Fibroblast of lung (primary cell): ENCODE results near the gene GPAT3. TPM values are rescaled to one million over a fixed set of nuclear protein-coding genes. Genes with fewer than 3 reads are reported as not detected.

ENCODE experiments used
- DNase-seq, 2 donors: peaks; one replicate each; pipeline versions ENCODE4 v3.0.0 to v3.0.0-alpha.2; 2010; ENCODE audit warnings: low read depth in 2 of 2
- H2AFZ ChIP-seq: 2 replicates; pipeline ENCODE4 v1.5.1; 2012; ENCODE audit warnings: low read length, control low read depth, inconsistent platforms
- H3K27ac ChIP-seq: 2 replicates; pipeline ENCODE4 v1.5.1; 2011; ENCODE audit warnings: low read length, control low read depth; ENCODE audit not compliant: insufficient read depth
- H3K27me3 ChIP-seq: 2 replicates; pipeline ENCODE4 v1.5.1; 2011; ENCODE audit warnings: mild to moderate bottlenecking, low read length; ENCODE audit not compliant: control insufficient read depth, insufficient read depth
- H3K36me3 ChIP-seq: 2 replicates; pipeline ENCODE4 v1.5.1; 2011; ENCODE audit warnings: low read length; ENCODE audit not compliant: control insufficient read depth, insufficient read depth
- H3K4me1 ChIP-seq: 2 replicates; pipeline ENCODE4 v1.5.1; 2011; ENCODE audit warnings: low read length; ENCODE audit not compliant: control insufficient read depth, insufficient read depth; ENCODE audit errors: extremely low read depth
- H3K4me2 ChIP-seq: 2 replicates; pipeline ENCODE4 v1.5.1; 2011; ENCODE audit warnings: low read length, control low read depth; ENCODE audit not compliant: insufficient read depth; ENCODE audit errors: extremely low read depth
- H3K4me3 ChIP-seq, 4 experiments: fragments of 200-600 bp in 1 of 4; sonication (generic) in 1 of 4; replicated peaks in 1 of 4; 2 replicates each; pipeline ENCODE4 v1.5.1; 2011 to 2016; ENCODE audit warnings: low read length in 4 of 4, low read depth in 3 of 4, mild to moderate bottlenecking in 3 of 4, control low read depth in 2 of 4, inconsistent platforms in 1 of 4, mixed read lengths in 1 of 4; ENCODE audit not compliant: insufficient read depth in 1 of 4; ENCODE audit errors: control extremely low read depth in 1 of 4
- H3K79me2 ChIP-seq: 2 replicates; pipeline ENCODE4 v1.5.1; 2012; ENCODE audit warnings: mild to moderate bottlenecking, low read length, inconsistent platforms; ENCODE audit not compliant: control insufficient read depth, insufficient read depth
- H3K9ac ChIP-seq: 2 replicates; pipeline ENCODE4 v1.5.1; 2011; ENCODE audit warnings: mild to moderate bottlenecking, low read length, control low read depth; ENCODE audit not compliant: insufficient read depth
- H3K9me3 ChIP-seq: 2 replicates; pipeline ENCODE4 v1.5.1; 2012; ENCODE audit warnings: low read depth, low read length; ENCODE audit not compliant: control insufficient read depth, insufficient read depth
- H4K20me1 ChIP-seq: 2 replicates; pipeline ENCODE4 v1.5.1; 2011; ENCODE audit warnings: low read length; ENCODE audit not compliant: control insufficient read depth, insufficient read depth; ENCODE audit errors: extremely low read depth
- EZH2 ChIP-seq: IDR thresholded peaks from 2 replicates; pipeline ENCODE4 v1.5.1; 2012; ENCODE audit warnings: low read length, control low read depth, mild to moderate bottlenecking; ENCODE audit errors: missing control alignments
- polyA plus RNA-seq, 2 donors: library from polyadenylated mRNA; depleted of rRNA in 1 of 2; stranded (reverse) in 1 of 2; unstranded in 1 of 2; fragments of >200 nt; gene quantifications; 2 replicates each; pipeline ENCODE4 v1.2.1, GENCODE V29; 2011 to 2012; ENCODE audit warnings: missing spikeins in 1 of 2
- total RNA-seq: library from RNA; depleted of rRNA; stranded (reverse); fragments of >200 nt; gene quantifications from 2 replicates; pipeline ENCODE4 v1.2.1, GENCODE V29; 2014
- TF ChIP-seq, protein P1 (sequence below), 2 donors: IDR thresholded peaks in 1 of 2; conservative IDR thresholded peaks in 1 of 2; 1 replicate in 1 of 2; 2 replicates in 1 of 2; pipeline ENCODE4 v1.5.1; 2011 to 2012; ENCODE audit warnings: low read length in 2 of 2, control low read depth in 1 of 2, inconsistent platforms in 1 of 2, low read depth in 1 of 2, mild to moderate bottlenecking in 1 of 2

Gene GPAT3
- total and polyA plus RNA-seq, 2 donors (not counting 1 experiment from before 2014, with no cell fraction given), result 2.6 to 4.1 TPM

DNA sequence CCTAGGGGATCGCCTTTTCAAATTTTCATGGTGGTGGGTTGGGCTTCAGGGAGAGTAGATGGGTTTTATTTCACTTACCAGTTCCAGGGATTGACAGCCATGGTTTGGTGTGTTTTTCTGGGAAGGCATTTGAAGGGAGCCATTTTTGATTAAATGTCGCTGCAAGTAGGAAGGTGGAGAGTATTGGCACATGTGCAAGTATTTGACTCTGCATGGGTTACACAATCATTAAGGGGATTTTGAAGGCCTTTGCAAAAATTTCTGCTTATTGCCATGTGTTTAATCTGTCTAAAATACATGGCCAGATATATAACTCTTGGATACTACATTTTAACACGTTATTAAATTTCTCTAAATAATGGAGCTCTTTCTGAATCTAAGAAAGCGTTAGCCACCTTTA lies 55.1 kb downstream of the GPAT3 start:
- no peak for TF ChIP-seq EZH2
- TF ChIP-seq, protein P1, sequence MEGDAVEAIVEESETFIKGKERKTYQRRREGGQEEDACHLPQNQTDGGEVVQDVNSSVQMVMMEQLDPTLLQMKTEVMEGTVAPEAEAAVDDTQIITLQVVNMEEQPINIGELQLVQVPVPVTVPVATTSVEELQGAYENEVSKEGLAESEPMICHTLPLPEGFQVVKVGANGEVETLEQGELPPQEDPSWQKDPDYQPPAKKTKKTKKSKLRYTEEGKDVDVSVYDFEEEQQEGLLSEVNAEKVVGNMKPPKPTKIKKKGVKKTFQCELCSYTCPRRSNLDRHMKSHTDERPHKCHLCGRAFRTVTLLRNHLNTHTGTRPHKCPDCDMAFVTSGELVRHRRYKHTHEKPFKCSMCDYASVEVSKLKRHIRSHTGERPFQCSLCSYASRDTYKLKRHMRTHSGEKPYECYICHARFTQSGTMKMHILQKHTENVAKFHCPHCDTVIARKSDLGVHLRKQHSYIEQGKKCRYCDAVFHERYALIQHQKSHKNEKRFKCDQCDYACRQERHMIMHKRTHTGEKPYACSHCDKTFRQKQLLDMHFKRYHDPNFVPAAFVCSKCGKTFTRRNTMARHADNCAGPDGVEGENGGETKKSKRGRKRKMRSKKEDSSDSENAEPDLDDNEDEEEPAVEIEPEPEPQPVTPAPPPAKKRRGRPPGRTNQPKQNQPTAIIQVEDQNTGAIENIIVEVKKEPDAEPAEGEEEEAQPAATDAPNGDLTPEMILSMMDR (conservative IDR thresholded peaks at IDR 0.05 in 1 of 2, IDR thresholded peaks at IDR 0.05 in 1 of 2; ENCODE audit: low read depth in 1 of 2, low read length in 2 of 2), result no peak
- no peaks in the 10 kb centered on the region for H3K27me3 ChIP-seq

DNA sequence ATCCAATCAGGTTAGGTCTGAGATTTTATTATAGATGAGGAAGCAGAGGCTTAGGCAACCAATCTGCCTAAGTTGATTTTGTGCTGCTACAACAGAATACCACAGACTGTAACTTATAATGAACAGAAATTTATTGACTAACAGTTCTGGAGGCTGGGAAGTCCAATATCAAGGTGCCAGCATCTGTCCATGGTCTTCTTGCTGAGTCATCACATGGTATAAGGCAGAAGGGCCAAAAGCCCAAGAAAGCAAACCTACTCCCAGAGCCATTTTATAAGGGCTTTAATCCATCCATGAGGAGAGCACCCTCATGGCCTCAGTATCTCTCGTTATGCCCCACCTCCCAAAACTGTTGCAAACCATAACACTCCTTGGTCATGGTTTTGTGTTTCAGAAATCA lies 55.8 kb downstream of the GPAT3 start:
- H2AFZ ChIP-seq, result no peak overlapping the region
- no peaks in the 10 kb centered on the region for H3K9me3 ChIP-seq
- no peak overlapping the region for H3K4me2 ChIP-seq
- H4K20me1 ChIP-seq, result no peaks in the 10 kb centered on the region
- H3K4me3 ChIP-seq, result no peak overlapping the region
- H3K27me3 ChIP-seq, result no peaks in the 10 kb centered on the region
- H3K27ac ChIP-seq, result no peak overlapping the region
- no peaks in the 10 kb centered on the region for H3K79me2 ChIP-seq
- no peak for DNase-seq
- H3K36me3 ChIP-seq, result no peaks in the 10 kb centered on the region
- no peak for TF ChIP-seq EZH2
- TF ChIP-seq, protein P1 (conservative IDR thresholded peaks at IDR 0.05 in 1 of 2, IDR thresholded peaks at IDR 0.05 in 1 of 2; ENCODE audit: low read depth in 1 of 2, low read length in 2 of 2), result no peak
- no peaks in the 10 kb centered on the region for H3K4me1 ChIP-seq
- no peak overlapping the region for H3K9ac ChIP-seq

More for the DNA sequence above, 55.1 kb downstream of the GPAT3 start:
- no peak overlapping the region for H3K4me3 ChIP-seq
- DNase-seq, result no peak
- no peaks in the 10 kb centered on the region for H3K36me3 ChIP-seq
- H3K79me2 ChIP-seq, result no peaks in the 10 kb centered on the region
- H3K27ac ChIP-seq, result no peak overlapping the region
- H3K9ac ChIP-seq, result no peak overlapping the region
- H3K4me1 ChIP-seq, result no peaks in the 10 kb centered on the region
- no peak overlapping the region for H2AFZ ChIP-seq
- H3K9me3 ChIP-seq, result no peaks in the 10 kb centered on the region
- no peak overlapping the region for H3K4me2 ChIP-seq
- H4K20me1 ChIP-seq, result no peaks in the 10 kb centered on the region

DNA sequence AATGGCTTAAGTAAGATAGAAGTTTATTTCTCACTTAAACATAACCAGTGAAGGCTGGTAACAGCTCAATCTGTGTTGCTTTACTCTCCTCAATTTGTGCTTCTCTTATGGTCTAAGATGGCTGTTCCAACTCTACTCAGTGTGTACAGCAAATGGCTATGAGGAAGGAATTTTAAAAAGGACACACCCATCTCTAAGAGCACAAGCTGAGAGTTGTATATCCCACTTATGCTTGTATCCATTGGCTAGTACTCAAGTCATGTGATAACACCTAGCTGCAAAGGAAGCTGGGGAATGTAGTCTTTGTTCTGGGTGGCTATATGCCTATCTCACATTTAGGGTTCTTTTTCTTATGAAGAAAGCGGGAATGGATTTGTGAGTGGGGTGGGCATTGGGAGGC lies 63.3 kb downstream of the GPAT3 start:
- Histone ChIP-seq H3K27me3 (no peaks in the 10 kb centered on the region), H2AFZ (peak overlapping the region; percentile 26), H4K20me1 (no peaks in the 10 kb centered on the region), H3K9me3 (no peaks in the 10 kb centered on the region), H3K79me2 (no peaks in the 10 kb centered on the region), H3K27ac (no peak overlapping the region), H3K4me3 (no peak overlapping the region), H3K9ac (no peak overlapping the region), H3K4me1 (no peaks in the 10 kb centered on the region), H3K4me2 (no peak overlapping the region), H3K36me3 (no peaks in the 10 kb centered on the region)
- TF ChIP-seq, protein P1 (conservative IDR thresholded peaks at IDR 0.05 in 1 of 2, IDR thresholded peaks at IDR 0.05 in 1 of 2; ENCODE audit: low read depth in 1 of 2, low read length in 2 of 2), result no peak
- no peak for TF ChIP-seq EZH2
- peak; percentile 57 to 72 for DNase-seq
